NCI-H128 (cell line): ENCODE measurements around the gene SYT7.
A peak's percentile ranks its signal among the peaks of the same experiment; 100 is the strongest.

Experiments used
- DNase-seq: peaks from one replicate; lab custom pipeline; 2025; ENCODE audit not compliant: unreplicated experiment; lab: John Stamatoyannopoulos, UW

The SYT7 gene

DNA sequence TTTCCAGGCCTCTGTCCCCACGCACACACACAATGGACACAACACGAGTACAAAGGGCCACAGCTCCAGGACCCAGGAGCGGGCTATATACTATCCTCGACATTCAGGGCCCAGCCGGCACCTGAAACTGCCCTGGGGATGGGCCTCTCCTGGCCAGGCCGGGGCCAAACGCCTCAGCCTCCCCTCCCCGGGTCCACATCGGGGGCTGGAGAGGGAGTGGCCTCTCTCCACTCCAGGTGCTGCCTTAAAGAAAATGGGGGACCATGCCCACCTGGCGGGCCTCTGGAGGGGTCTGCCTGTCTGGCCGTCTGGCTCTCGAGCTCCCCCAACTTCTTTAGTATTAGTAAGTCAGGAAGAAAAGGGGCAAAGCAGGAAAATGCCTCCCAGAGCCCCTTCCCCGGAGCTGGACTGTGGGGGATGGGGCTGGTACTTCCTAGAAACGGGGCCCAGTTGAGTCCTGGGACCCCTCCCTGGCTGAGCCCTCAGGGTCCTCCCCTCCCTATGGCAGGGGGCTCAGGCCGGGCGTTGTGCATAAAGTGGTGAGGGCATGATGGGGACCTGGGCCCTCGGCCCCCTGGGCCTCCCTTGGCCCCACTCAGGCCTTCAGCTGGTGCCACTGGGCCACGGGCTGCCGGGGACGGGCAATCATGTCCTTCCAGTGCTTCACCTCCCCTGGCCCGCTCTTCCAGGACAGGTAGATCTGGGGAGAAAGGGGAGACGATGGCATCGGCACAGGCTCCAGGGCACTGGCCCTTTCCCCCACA, 62.7 kb downstream of the SYT7 start:
- DNase-seq, result no peak

DNA sequence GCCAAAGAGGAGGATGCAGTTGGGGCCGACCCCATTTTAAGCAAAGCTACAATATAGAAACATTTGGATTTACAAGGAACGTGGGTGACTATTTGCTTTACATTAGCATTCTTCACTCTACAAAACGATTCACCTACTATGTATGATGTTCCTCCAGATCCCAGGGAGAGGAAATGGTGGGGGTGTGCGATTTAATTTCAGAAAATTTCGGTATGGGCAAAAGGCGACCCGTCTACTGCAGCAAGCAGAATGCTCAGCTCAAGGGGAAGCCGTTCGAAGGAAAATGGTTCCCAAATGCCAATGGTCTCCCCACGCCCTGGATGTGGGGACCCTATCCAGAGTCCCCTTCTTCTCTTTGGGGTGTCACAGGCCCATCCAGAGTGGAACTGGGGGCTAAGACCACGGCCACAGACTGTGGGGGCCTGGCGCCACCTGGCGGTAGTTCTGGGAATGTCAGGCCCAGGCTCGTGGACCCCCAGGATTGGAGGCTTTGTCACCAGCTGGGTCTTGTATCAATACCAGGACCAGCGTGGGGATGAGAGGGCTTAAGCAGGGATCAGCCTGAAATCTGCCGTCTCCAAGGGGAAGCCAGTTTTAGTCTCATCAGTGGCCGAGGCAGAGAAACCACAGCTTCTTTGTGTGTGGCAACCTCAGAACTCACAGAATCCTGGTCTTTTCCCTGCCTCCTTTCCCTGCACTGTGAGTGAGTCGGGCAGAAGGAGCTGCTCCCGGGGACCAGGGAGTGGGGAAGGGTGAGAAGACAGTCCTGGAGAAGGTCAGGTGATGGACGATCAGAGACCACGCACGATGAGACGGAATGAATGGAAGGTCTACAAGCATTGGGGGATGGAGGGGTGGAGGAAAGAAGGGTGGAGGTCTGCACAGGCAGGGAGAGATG, 64.0 kb downstream of the SYT7 start:
- no peak for DNase-seq

- no peak for DNase-seq
Measured at GRCh38 chr11:61516191-61516590, 64.7 kb downstream of the SYT7 start.

DNA sequence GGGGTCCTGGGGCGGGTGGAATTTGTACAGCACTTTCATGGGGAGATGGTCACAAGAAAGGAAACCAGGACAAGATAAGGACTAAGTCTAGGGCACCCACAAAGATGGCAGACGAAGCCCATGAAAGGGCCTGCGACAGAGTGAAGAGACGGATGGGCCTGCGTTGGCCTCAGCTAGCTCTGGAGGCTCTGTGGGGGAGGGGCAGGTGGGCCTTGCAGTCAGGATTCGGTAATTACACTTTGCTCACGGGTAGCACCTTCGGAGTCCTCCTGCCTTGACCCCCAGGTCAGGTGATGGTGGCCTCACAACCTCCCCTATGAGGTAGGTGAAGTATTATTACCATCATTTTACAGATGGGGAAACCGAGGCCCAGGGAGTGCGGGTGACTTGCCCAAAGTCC, 65.2 kb downstream of the SYT7 start:
- no peak for DNase-seq

DNA sequence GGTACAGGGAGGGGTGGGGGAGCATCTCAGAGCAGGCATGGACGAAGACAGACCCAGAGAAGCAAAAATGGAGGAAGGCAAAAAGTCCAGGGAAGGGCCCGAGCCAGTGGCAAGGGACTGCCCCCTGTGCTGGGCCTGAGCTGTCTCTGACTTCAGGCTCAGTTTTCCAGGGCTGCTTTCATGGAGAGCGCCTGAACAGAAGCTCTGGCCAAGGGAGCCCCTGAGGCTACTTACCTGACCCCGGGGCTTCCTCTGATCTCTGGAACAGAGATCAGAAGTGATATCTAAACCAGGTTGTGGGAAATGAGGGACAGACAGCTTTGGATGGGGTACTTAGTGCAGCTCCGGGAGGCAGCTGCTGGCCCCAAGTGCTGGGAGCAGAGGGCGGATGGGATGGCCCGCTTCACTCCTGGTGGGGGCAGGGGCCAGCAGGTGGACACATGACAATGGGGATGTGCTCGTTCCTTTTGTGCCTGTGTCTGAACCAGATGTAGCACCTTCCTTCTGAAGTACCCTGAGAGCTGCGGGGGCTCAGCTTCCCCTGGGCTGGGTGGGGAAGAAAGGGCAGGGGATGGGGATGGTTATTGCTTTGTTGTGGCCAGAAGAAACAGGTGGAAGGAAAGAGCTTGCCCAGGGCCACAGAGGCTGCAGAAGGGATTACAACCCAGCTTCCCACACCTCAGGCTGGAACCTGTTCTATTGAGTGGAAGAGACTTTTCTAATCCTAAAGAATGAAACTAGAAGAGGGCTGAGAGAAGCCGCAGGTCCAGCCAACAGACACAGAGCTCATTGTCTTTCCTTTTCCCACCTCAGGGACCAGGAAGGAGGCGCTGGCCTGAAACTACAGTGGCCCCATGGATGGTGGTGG, 66.6 kb downstream of the SYT7 start:
- DNase-seq, result no peak

DNA sequence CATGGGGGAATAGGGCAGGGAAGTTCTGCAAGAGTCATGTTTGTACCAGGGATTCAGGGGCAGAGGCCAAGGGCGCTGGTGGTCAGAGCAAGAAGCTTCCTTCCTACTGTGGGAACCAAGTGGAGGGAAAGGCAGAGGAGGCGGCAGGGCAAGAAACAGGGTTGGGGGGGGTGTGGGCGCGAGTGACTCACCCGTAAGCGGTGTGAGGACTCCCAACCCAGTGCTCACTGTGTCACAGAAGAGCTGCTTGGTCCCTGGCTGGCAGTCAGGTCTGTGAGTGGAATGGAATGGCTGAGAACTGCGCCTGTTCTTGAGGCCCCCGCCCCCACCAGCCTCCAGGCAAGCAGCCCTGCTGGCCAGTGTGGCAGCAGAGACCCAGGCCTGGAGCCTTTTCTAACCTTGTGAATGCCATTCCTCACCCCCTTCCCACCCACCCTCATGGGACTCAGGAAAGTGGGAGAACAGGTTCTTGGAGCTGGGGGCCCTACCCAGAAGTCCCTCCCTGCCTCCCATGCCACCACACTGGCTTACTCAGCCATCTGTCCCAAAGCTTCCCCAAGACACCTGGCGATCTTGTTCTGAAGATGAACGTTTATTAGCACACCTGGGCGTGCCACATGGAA, 67.6 kb downstream of the SYT7 start:
- DNase-seq, result no peak

GRCh38 chr11:61512435-61512834, 68.4 kb downstream of the SYT7 start:
- DNase-seq, result peak; percentile 41

GRCh38 chr11:61511383-61511782, 69.5 kb downstream of the SYT7 start:
- no peak for DNase-seq

DNA sequence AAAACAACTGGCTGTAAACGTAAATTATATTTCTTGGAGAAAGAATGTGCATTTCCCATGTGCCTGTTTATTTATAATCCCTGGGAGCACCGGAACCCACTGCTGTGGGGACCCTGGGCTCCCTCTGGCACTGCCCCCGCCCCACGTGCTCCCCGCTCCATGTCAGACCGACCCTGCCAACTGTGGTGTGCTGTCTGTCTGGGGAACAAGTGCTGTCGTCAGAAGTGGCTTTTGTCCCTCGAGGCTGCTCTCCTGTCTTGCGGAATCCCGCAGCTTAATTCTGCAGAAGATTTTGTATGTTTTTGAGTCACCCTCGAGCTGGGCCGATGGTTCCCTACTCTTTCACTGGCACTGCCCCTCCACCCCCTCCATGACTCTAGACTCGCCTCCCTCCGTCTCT, 69.9 kb downstream of the SYT7 start:
- DNase-seq, result no peak

DNA sequence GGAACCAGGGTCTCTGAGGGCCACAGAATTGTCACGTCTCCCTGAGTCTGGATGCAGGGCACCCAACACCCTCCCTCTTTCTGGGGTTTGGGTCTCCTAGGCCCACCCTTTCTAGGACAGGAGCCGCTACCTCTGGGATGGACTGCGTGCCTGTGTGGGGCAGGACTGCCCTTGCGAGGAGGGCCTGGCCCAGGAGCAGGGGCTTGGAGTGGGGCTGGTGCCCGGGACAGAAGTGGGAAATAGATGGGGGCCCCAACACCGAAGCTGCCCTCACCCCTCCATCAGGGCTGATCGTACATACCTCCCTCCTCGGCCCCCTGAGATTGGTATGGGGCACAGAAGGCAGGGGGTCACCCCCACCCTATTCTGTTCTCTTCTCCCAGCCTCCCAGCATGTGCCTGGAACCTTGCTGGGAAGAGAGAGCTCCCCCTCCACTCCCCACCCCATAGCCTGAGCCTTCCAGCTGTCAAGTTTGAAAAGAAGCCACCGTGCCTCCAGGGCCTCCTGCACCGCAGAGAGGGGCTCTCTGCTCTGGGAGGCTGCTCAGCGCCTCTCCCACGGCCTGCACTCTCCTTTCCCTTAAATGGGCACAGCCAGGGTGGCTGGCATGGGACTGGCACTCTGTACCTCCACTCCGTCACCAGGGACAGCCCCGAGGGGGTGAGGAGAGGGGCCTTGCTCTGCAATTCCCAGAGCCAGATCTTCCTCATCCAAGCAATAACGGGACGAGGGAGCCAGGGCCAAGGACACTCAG, 70.5 kb downstream of the SYT7 start:
- no peak for DNase-seq

DNA sequence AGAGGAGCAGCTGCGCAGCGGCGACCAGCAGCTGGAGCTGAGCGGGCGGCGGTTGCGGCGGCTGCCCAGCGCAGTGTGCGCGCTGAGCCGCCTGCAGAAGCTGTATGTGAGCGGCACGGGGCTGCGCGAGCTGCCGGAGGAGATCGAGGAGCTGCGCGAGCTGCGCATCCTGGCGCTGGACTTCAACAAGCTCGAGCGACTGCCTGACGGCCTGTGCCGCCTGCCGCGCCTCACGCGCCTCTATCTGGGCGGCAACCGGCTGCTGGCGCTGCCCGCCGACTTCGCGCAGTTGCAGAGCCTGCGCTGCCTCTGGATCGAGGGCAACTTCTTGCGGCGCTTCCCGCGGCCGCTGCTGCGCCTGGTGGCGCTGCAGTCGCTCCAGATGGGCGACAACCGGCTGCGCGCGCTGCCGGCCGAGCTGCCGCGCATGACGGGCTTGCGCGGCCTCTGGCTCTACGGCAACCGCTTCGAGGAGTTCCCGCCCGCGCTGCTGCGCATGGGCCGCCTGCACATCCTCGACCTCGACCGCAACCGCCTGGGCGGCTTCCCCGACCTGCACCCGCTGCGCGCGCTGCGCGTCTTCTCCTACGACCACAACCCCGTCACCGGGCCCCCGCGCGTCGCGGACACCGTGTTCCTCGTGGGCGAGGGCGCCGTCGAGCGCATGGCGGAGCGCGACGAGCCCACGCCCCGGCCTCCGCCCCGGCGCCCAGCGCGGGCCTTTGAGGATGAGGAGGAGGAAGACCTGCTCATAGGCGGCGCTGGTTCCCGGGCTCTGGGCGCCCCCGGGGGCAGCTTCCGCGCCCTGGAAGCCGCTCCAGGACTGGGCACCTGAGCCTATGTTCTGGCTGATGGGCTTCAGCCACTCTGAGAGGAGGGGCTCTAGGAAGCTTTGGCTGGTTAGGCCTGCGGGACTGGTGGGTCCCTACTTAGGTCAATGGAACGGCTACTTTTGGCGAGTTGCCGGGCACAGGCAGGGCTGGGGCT, 71.5 kb downstream of the SYT7 start:
- DNase-seq, result peak; percentile 79

DNA sequence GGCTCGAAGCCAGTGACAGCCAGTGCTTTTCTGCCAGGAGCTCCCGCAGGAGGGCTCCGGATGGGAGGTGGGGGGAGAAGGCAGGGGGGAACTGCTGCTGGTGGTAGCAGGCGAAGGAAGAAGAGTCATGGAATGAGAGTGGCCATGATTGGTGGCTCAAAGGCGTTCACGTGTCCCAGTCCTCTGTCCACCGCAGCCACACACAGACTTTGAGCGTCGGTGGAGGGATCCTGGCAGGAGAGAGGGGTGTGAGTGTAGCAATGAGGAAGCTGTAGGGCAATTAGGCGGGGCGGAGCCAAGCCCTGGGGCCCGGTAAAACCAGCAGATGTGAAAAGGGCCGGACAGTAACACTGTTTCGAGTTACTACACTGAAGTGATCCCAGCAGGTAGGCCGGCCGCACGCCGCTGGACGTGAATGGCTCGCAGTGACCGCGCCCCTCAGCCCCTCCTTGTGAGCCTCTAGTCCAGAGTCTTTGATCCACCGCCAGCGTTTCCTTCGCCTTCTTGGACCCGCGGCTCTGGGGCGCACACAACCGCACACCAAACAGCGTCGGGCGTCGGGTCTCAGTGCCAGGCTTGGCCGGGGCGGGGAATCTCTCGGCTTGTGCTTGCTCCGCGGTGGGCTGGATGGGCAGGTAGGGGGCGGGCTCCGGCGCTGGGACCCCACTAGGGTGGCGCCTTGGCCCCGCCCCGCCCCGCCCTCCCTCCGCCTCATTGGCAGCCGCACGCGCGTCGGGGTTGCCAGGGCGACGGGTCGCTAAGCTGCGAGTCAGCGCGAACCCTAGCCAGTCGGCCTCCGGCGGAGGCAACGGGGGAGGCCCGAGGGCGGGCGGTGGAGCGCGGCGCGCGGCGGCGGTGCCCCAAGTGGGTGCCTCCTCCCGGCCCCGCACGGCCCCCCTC, 72.7 kb downstream of the SYT7 start, which contains the start of gene LRRC10B:
Gene LRRC10B, plus strand, starts transcription at position 788 of the 900 bp plus-strand sequence. CDS start 250 bp downstream, outside the sequence.
- DNase-seq, result peak; percentile 62

DNA sequence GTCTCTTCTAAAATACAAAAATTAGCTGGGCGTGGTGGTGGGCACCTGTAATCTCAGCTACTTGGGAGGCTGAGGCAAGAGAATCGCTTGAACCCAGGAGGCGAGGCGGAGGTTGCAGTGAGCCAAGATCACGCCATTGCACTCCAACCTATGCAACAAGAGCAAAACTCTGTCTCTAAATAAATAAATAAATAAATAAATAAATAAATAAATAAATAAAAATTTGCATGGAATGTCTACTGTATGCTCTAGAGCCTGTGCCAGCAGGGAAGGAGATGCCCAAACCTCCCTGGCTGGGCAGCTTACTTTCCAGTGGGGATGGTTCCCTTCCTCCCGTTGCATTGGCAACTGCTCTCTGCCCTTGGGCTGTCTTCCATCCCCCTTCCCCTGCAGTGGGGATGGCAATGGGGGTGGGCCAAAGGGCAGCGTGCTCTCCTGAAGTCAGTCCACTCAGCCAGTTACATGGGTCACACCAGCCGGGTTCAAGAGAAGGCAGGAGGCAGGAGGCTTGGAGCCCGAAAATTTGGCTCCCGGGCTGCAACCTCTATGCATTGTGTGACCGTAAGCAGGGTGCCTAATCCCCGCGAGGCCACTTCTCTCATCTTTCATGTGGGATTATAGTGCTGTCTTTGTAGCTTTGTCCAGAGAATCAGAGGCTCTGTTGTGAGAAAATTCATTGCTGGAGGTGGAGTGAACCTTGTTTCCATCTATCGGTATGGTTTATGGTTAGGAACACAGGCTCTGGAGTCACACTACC, 73.7 kb downstream of the SYT7 start:
- no peak for DNase-seq

- no peak for DNase-seq
Measured at GRCh38 chr11:61505640-61506155, 75.2 kb downstream of the SYT7 start.

- DNase-seq, result no peak
Measured at GRCh38 chr11:61505106-61505505, 75.8 kb downstream of the SYT7 start.

DNA sequence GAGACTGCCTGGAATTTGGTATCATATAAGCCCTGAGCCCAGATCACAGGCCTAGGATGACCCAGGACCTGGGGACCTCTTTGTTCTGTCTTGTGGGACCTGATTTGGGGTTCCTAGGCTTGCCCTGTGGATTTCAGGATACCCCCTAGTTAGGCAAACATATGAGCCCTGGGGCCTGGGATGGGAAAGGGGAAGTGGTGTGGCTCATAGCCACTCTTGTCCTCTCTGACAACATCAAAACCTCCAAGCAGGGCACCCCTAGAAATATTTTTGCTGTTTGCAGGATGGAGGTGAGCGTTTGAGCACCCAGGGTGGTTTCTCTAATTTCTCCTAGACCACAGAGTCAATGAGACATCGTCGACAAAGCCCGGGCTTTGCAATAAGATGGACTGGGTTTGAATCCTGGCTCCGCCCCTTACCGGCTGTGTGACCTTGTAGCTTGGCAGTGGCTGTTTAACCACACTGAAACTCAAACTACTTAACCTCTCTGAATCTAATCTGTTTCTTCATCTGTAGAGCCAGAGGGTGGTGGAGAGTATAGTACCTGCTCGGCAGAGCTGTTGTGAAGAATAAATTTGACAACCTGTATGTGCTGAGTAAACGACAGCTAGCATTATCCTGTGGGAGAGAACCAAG, 77.6 kb downstream of the SYT7 start:
- no peak for DNase-seq
